Endothelial cell of umbilical vein (primary cell): ENCODE results near the gene HOXB4. TPM values are rescaled to one million over a fixed set of nuclear protein-coding genes. Genes with fewer than 3 reads are reported as not detected.
A peak's percentile ranks its signal among the peaks of the same experiment; 100 is the strongest.

Experiments
- BruUV-seq: library from RNA; stranded (reverse); fragments of 400-500 nt; replicated peaks from 2 replicates; lab custom pipeline; 2021; lab: Mats Ljungman, UMichigan
- CTCF ChIA-PET: fragments of 300-600, 350-600 bp; sonication (Branson Sonifier 250); formaldehyde crosslinking; loops from one replicate; lab custom pipeline; 2021; ENCODE audit warnings: antibody characterized with exemption, inconsistent platforms; lab: Charles Lee
- POLR2A ChIA-PET: fragments of 300-600, 350-600 bp; sonication (Branson Sonifier 250); formaldehyde crosslinking; loops from one replicate; lab custom pipeline; 2021; ENCODE audit warnings: antibody characterized with exemption, inconsistent platforms; lab: Charles Lee
- DNase-seq: peaks from one replicate; pipeline ENCODE4 v3.0.0-alpha.2; 2011; ENCODE audit warnings: low read depth, low spot score
- FAIRE-seq: peaks from 2 replicates; lab custom pipeline; 2011; peaks lifted over from hg19 to GRCh38; lab: Jason Lieb, UNC
- H2AFZ ChIP-seq: 2 replicates; pipeline ENCODE4 v1.6.0; 2012; ENCODE audit warnings: low read depth, low read length, control low read depth, inconsistent platforms
- H3K27ac ChIP-seq: 2 replicates; pipeline ENCODE4 v1.5.1; 2011; ENCODE audit warnings: low read depth, mild to moderate bottlenecking, control low read depth, low read length, moderate library complexity; ENCODE audit not compliant: insufficient read depth
- H3K27me3 ChIP-seq, 2 experiments: 2 replicates each; pipeline versions ENCODE4 v1.6.0 to v1.6.1; 2011; ENCODE audit warnings: low read length in 2 of 2, mixed read lengths in 1 of 2; ENCODE audit not compliant: control insufficient read depth in 2 of 2, insufficient read depth in 2 of 2
- H3K36me3 ChIP-seq, 2 experiments: 2 replicates in 1 of 2; 3 replicates in 1 of 2; pipeline ENCODE4 v1.5.1; 2011; ENCODE audit warnings: low read length in 2 of 2, mild to moderate bottlenecking in 1 of 2, moderate library complexity in 1 of 2; ENCODE audit not compliant: control insufficient read depth in 2 of 2, insufficient read depth in 2 of 2; ENCODE audit errors: extremely low read depth in 1 of 2
- H3K4me1 ChIP-seq: 3 replicates; pipeline ENCODE4 v1.5.1; 2011; ENCODE audit warnings: mild to moderate bottlenecking, low read length; ENCODE audit not compliant: control insufficient read depth, insufficient read depth; ENCODE audit errors: extremely low read depth
- H3K4me2 ChIP-seq: 2 replicates; pipeline ENCODE4 v1.6.1; 2011; ENCODE audit warnings: low read length, control low read depth, mixed read lengths; ENCODE audit not compliant: insufficient read depth
- H3K4me3 ChIP-seq, 3 experiments: fragments of 200-600 bp in 1 of 3; sonication (generic), shearing (Covaris generic) in 1 of 3; replicated peaks in 1 of 3; 2 replicates each; pipeline ENCODE4 v1.5.1; 2011 to 2016; ENCODE audit warnings: control low read depth in 3 of 3, low read length in 3 of 3, mild to moderate bottlenecking in 2 of 3, inconsistent platforms in 1 of 3, low read depth in 1 of 3, moderate library complexity in 1 of 3; ENCODE audit not compliant: insufficient read depth in 1 of 3
- H3K79me2 ChIP-seq: 2 replicates; pipeline ENCODE4 v1.6.0; 2012; ENCODE audit warnings: low read length, inconsistent platforms; ENCODE audit not compliant: control insufficient read depth, insufficient read depth
- H3K9ac ChIP-seq: replicated peaks from 2 replicates; pipeline ENCODE3; 2011; ENCODE audit warnings: low read length, control low read depth; ENCODE audit not compliant: insufficient read depth; ENCODE audit errors: extremely low read depth
- H3K9me1 ChIP-seq: replicated peaks from 3 replicates; pipeline ENCODE4 v1.6.0; 2011; ENCODE audit warnings: mild to moderate bottlenecking, low read length; ENCODE audit not compliant: control insufficient read depth, insufficient read depth; ENCODE audit errors: extremely low read depth
- H3K9me3 ChIP-seq: replicated peaks from 2 replicates; pipeline ENCODE4 v1.5.1; 2012; ENCODE audit warnings: low read length, inconsistent platforms; ENCODE audit not compliant: control insufficient read depth, insufficient read depth
- H4K20me1 ChIP-seq: replicated peaks from 2 replicates; pipeline ENCODE3; 2011; ENCODE audit warnings: mild to moderate bottlenecking, low read length; ENCODE audit not compliant: control insufficient read depth, insufficient read depth; ENCODE audit errors: extremely low read depth
- EZH2 ChIP-seq: IDR thresholded peaks from 2 replicates; pipeline ENCODE4 v1.6.1; 2012; ENCODE audit warnings: borderline replicate concordance, low read depth, mild to moderate bottlenecking, moderate library complexity, low read length, inconsistent platforms; ENCODE audit not compliant: severe bottlenecking
- FOS ChIP-seq: IDR thresholded peaks from 2 replicates; pipeline ENCODE4 v1.6.1; 2011; ENCODE audit warnings: mild to moderate bottlenecking, low read length, moderate library complexity, borderline replicate concordance; ENCODE audit not compliant: insufficient read depth
- GATA2 ChIP-seq: IDR thresholded peaks from 2 replicates; pipeline ENCODE4 v1.7.0; 2011; ENCODE audit warnings: low read depth, mild to moderate bottlenecking, moderate library complexity, mixed read lengths, low read length; ENCODE audit not compliant: insufficient read length, insufficient read depth
- JUN ChIP-seq: IDR thresholded peaks from 2 replicates; pipeline ENCODE4 v1.6.1; 2011; ENCODE audit warnings: borderline replicate concordance, low read depth; ENCODE audit not compliant: insufficient read length, insufficient read depth
- MAX ChIP-seq: IDR thresholded peaks from 2 replicates; pipeline ENCODE4 v1.6.1; 2011; ENCODE audit not compliant: insufficient read depth, insufficient read length
- MYC ChIP-seq: IDR thresholded peaks from one replicate; pipeline ENCODE4 v1.6.1; 2011; ENCODE audit warnings: mild to moderate bottlenecking, low read depth, low read length
- POLR2A ChIP-seq: IDR thresholded peaks from 2 replicates; pipeline ENCODE4 v1.6.1; 2012; ENCODE audit warnings: low read depth, mild to moderate bottlenecking, control low read depth, low read length
- POLR2AphosphoS5 ChIP-seq: IDR thresholded peaks from 2 replicates; pipeline ENCODE4 v1.6.1; 2012; ENCODE audit warnings: low read depth, mild to moderate bottlenecking, control low read depth, low read length, moderate library complexity; ENCODE audit not compliant: insufficient read depth
- dilution Hi-C: fragments of 300-500 bp; cut with MboI; formaldehyde crosslinking; loops from one replicate; pipeline ENCODE4 v1.15.0; 2019; ENCODE audit warnings: low sequenced_read_pairs; ENCODE audit not compliant: extremely low pct_ligation_motif_present
- intact Hi-C: fragments of 100-400 bp; cut with micrococcal nuclease; formaldehyde crosslinking; loops from one replicate; pipeline ENCODE4 v1.10.0; 2022
- polyA plus RNA-seq, 4 experiments: library from polyadenylated mRNA; depleted of rRNA in 3 of 4; stranded (reverse) in 3 of 4; unstranded in 1 of 4; fragments of >200 nt; gene quantifications; 2 replicates each; pipeline versions ENCODE4 v1.2.1 to v1.2.3, GENCODE V29; 2011 to 2012; ENCODE audit warnings: missing spikeins in 1 of 4
- total RNA-seq: library from RNA; stranded (reverse); gene quantifications from 2 replicates; pipeline ENCODE4 v1.2.3, GENCODE V29; 2021
- TF ChIP-seq, protein P1 (sequence below), 2 donors: IDR thresholded peaks; 1 replicate in 1 of 2; 2 replicates in 1 of 2; pipeline ENCODE4 v1.5.1; 2011; ENCODE audit warnings: low read length in 2 of 2, mild to moderate bottlenecking in 2 of 2, moderate library complexity in 2 of 2, control low read depth in 1 of 2, inconsistent platforms in 1 of 2, low read depth in 1 of 2; ENCODE audit not compliant: insufficient read depth in 1 of 2; ENCODE audit errors: extremely low read depth in 1 of 2

The HOXB4 gene
- total and polyA plus RNA-seq, 2 donors (not counting 3 experiments of a cell fraction or from before 2014, with no cell fraction given), result 4.6 to 13.1 TPM

- ChIA-PET POLR2A (interaction anchor here (0.8 to 2.8 kb wide), 5 partner anchors 8 to 27 kb away, joined by 3 to 10 read pairs (median 4); no protein-coding TSS in a partner anchor), CTCF (interaction anchor here (0.9 to 3.7 kb wide), 14 partner anchors 8 to 340 kb away, joined by 3 to 23 read pairs (median 4); partner anchors contain the start of gene HOXB5)
- TF ChIP-seq MYC, result no peak
- no peak for TF ChIP-seq MAX
- TF ChIP-seq POLR2A, result no peak
- no peak for TF ChIP-seq FOS
- TF ChIP-seq, protein P1, sequence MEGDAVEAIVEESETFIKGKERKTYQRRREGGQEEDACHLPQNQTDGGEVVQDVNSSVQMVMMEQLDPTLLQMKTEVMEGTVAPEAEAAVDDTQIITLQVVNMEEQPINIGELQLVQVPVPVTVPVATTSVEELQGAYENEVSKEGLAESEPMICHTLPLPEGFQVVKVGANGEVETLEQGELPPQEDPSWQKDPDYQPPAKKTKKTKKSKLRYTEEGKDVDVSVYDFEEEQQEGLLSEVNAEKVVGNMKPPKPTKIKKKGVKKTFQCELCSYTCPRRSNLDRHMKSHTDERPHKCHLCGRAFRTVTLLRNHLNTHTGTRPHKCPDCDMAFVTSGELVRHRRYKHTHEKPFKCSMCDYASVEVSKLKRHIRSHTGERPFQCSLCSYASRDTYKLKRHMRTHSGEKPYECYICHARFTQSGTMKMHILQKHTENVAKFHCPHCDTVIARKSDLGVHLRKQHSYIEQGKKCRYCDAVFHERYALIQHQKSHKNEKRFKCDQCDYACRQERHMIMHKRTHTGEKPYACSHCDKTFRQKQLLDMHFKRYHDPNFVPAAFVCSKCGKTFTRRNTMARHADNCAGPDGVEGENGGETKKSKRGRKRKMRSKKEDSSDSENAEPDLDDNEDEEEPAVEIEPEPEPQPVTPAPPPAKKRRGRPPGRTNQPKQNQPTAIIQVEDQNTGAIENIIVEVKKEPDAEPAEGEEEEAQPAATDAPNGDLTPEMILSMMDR (IDR thresholded peaks at IDR 0.05; ENCODE audit: extremely low read depth in 1 of 2, insufficient read depth in 1 of 2, low read depth in 1 of 2, low read length in 2 of 2), result no peak
- no peak for TF ChIP-seq EZH2
- TF ChIP-seq GATA2, result no peak
- TF ChIP-seq JUN, result no peak
- TF ChIP-seq POLR2AphosphoS5, result no peak
- FAIRE-seq (peak; percentile 95), DNase-seq (peak; percentile 89)
- no peaks in the 10 kb centered on the region for H3K9me1 ChIP-seq
- peaks cover 3 to 10% of the 10 kb centered on the region in 2 experiments for H3K36me3 ChIP-seq
- no peak overlapping the region for H2AFZ ChIP-seq
- intact Hi-C loops, result loop anchor here (2.0 kb wide), 1 partner anchor 15 kb away; no protein-coding TSS in a partner anchor
- no peaks in the 10 kb centered on the region for H3K9me3 ChIP-seq
- no TSS peak for BruUV-seq
- peaks cover 28% of the 10 kb centered on the region for H3K4me1 ChIP-seq
- dilution Hi-C loops, result no loop called here
- H3K4me3 ChIP-seq, result peak overlapping the region; percentile 13 to 31 (median 14)
- no peak overlapping the region for H3K27ac ChIP-seq
- peaks cover 54% of the 10 kb centered on the region for H3K79me2 ChIP-seq
- H3K4me2 ChIP-seq, result peak overlapping the region; percentile 74
- peak overlapping the region; percentile 32 for H3K9ac ChIP-seq
- H3K27me3 ChIP-seq, result no peaks in the 10 kb centered on the region
- no peaks in the 10 kb centered on the region for H4K20me1 ChIP-seq
Measured at GRCh38 chr17:48555258-48556228, 22.6 kb downstream of the HOXB4 start.
